Measurements from ENCODE around the gene C12orf42.
A peak's percentile ranks its signal among the peaks of the same experiment; 100 is the strongest.

The C12orf42 gene

DNA sequence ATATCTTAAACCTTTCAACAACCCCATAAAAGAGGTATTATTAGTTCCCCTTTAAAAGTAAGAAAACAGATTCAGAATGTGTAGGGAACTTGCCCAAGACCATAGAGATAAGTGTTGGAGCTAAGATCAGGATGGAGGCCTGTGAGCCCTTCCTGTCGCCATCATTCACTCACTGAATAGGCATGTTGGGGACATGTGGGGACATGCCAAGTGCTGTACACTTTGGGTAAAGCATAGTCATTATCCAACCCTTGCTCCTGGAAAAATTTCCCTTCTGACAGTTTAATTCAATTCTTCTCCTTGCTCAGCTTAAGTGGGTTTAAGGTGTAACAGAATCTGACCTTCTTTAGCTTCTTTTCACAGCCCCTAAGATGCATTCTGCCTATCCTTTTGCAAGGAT, 28.0 kb upstream of the C12orf42 start:
- Histone ChIP-seq H3K27ac (replicated peaks) (no peak overlapping the region), H3K4me3 (replicated peaks; ENCODE audit: insufficient read depth, low read length) (no peak overlapping the region), H3K27me3 (ENCODE audit: insufficient read depth, poor library complexity, severe bottlenecking) (no peaks in the 10 kb centered on the region)
- no peak for DNase-seq (ENCODE audit: low read depth in 1 of 2, low spot score in 1 of 2)
- TF ChIP-seq SPI1 (IDR thresholded peaks at IDR 0.05; ENCODE audit: borderline replicate concordance, low read depth) (no peak), REST (IDR thresholded peaks at IDR 0.05; ENCODE audit: insufficient replicate concordance, low read depth) (no peak), GABPA (IDR thresholded peaks at IDR 0.05; ENCODE audit: low read depth) (no peak), POLR2AphosphoS5 (IDR thresholded peaks at IDR 0.05; ENCODE audit: low read depth) (no peak)
- TF ChIP-seq, protein P1, sequence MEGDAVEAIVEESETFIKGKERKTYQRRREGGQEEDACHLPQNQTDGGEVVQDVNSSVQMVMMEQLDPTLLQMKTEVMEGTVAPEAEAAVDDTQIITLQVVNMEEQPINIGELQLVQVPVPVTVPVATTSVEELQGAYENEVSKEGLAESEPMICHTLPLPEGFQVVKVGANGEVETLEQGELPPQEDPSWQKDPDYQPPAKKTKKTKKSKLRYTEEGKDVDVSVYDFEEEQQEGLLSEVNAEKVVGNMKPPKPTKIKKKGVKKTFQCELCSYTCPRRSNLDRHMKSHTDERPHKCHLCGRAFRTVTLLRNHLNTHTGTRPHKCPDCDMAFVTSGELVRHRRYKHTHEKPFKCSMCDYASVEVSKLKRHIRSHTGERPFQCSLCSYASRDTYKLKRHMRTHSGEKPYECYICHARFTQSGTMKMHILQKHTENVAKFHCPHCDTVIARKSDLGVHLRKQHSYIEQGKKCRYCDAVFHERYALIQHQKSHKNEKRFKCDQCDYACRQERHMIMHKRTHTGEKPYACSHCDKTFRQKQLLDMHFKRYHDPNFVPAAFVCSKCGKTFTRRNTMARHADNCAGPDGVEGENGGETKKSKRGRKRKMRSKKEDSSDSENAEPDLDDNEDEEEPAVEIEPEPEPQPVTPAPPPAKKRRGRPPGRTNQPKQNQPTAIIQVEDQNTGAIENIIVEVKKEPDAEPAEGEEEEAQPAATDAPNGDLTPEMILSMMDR (IDR thresholded peaks at IDR 0.05; ENCODE audit: insufficient read depth, low read length), result no peak

DNA sequence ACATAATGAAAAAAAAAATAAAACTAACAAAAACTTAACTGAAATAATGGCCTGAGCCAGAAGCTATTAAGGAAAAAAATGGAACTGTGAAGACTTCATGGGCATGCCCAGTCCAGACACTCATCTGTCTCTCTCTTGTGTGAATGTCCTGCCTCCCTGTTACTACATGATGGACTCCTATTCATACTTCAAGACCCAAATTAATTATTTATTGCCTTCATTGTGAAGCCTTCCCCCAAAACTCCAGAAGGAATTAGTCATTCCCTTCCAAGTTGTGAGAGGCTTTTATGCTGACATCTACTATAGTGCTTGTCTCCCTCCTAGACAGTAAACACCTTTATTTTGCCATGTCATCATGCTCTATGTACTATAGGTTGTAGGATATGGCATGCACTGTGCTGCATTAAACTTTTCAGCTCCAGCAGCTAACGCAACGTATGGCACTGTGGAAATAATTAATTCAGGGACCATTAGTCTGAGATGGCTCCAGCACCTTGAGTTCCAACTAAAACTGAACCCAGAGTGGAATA, 25.0 kb upstream of the C12orf42 start:
- H3K4me3 ChIP-seq (replicated peaks; ENCODE audit: insufficient read depth, low read length), result no peak overlapping the region
- H3K27ac ChIP-seq (replicated peaks), result no peak overlapping the region
- H3K27me3 ChIP-seq (ENCODE audit: insufficient read depth, poor library complexity, severe bottlenecking), result no peaks in the 10 kb centered on the region
- DNase-seq (ENCODE audit: low read depth in 1 of 2, low spot score in 1 of 2), result no peak
- TF ChIP-seq REST (IDR thresholded peaks at IDR 0.05; ENCODE audit: insufficient replicate concordance, low read depth), result no peak
- TF ChIP-seq SPI1 (IDR thresholded peaks at IDR 0.05; ENCODE audit: borderline replicate concordance, low read depth), result no peak

DNA sequence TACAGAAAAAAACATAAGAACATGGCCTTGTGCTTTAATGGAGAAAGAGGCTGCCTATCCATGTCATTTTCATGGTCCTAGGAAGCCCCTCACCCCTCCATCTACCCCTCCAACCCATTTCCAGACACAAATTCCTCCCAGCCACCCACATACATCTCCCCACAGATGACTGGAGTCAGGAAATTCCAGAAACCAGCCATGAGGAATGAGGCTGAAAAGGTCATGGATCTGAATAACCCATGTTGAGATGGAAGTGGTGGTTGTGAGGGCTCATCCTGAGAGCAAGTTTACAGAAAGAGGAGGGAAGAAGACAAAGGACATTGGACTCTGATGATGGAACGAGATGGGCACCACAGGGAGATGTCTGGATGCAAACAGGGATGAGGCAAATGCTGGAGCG, 23.9 kb upstream of the C12orf42 start:
- H3K27ac ChIP-seq (replicated peaks), result no peak overlapping the region
- no peaks in the 10 kb centered on the region for H3K27me3 ChIP-seq (ENCODE audit: insufficient read depth, poor library complexity, severe bottlenecking)
- TF ChIP-seq POLR2AphosphoS5 (IDR thresholded peaks at IDR 0.05; ENCODE audit: low read depth), result no peak
- no peak overlapping the region for H3K4me3 ChIP-seq (replicated peaks; ENCODE audit: insufficient read depth, low read length)
- DNase-seq (ENCODE audit: low read depth in 1 of 2, low spot score in 1 of 2), result no peak

DNA sequence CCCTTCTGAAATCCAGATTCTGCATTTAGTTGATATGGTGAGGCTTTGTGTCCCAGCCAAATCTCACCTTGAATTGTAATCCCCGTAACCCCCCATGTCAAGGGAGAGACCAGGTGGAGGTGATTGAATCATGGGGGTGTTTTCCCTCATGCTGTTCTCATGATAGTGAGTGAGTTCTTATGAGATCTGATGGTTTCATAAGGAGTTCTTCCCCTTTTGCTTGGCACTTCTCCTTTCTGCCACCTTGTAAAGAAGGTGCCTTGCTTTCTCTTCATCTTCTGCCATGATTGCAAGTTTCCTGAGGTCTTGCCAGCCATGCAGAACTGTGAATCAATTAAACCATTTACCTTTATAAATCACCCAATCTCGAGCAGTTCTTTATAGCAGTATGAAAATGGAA, 23.1 kb upstream of the C12orf42 start:
- Histone ChIP-seq H3K27me3 (ENCODE audit: insufficient read depth, poor library complexity, severe bottlenecking) (no peaks in the 10 kb centered on the region), H3K4me3 (replicated peaks; ENCODE audit: insufficient read depth, low read length) (no peak overlapping the region), H3K27ac (replicated peaks) (no peak overlapping the region)
- no peak for TF ChIP-seq REST (IDR thresholded peaks at IDR 0.05; ENCODE audit: insufficient replicate concordance, low read depth)
- no peak for TF ChIP-seq GABPA (IDR thresholded peaks at IDR 0.05; ENCODE audit: low read depth)
- TF ChIP-seq SPI1 (IDR thresholded peaks at IDR 0.05; ENCODE audit: borderline replicate concordance, low read depth), result peak; percentile 90
- peak in 1 of 2 experiments; percentile 11 for DNase-seq (ENCODE audit: low read depth in 1 of 2, low spot score in 1 of 2)

DNA sequence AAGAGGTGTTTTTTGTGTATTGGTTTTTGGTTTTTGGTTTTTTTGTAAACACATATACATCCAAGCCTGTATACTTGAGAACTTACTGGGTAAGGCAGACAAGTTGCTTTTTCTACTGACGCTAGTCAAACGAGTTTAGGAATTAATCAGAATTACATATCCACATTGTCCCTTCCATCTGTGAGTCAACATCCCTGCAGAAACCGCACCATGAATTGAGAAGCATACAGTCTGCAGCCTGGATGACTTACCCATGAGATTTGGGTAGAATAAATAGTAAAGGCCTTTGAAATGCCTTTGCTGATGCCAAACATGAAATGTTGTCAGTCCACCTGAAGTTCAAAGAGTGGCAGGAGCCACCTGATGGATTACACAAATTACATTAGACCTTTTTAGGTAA, 21.4 kb upstream of the C12orf42 start:
- no peak for DNase-seq (ENCODE audit: low read depth in 1 of 2, low spot score in 1 of 2)
- H3K27ac ChIP-seq (replicated peaks), result no peak overlapping the region
- no peak for TF ChIP-seq POLR2AphosphoS5 (IDR thresholded peaks at IDR 0.05; ENCODE audit: low read depth)
- no peak for TF ChIP-seq GABPA (IDR thresholded peaks at IDR 0.05; ENCODE audit: low read depth)
- no peak for TF ChIP-seq SPI1 (IDR thresholded peaks at IDR 0.05; ENCODE audit: borderline replicate concordance, low read depth)
- TF ChIP-seq, protein P1 (IDR thresholded peaks at IDR 0.05; ENCODE audit: insufficient read depth, low read length), result no peak
- no peak for TF ChIP-seq REST (IDR thresholded peaks at IDR 0.05; ENCODE audit: insufficient replicate concordance, low read depth)
- H3K27me3 ChIP-seq (ENCODE audit: insufficient read depth, poor library complexity, severe bottlenecking), result no peaks in the 10 kb centered on the region
- H3K4me3 ChIP-seq (replicated peaks; ENCODE audit: insufficient read depth, low read length), result no peak overlapping the region
